Measurements from ENCODE around the gene VCP. TPM values are rescaled to one million over a fixed set of nuclear protein-coding genes. Genes with fewer than 3 reads are reported as not detected.

The VCP gene
- polyA plus RNA-seq, 3 donors = 270 to 279 (median 279) TPM

- no peak for DNase-seq (ENCODE audit: low read depth in 3 of 3, low spot score in 2 of 3)
These were observed 3.4 kb downstream of the VCP start for GRCh38 chr9:35069020-35069419.

GRCh38 chr9:35067056-35067455 is 5.4 kb downstream of the VCP start:
- no peak for DNase-seq (ENCODE audit: low read depth in 3 of 3, low spot score in 2 of 3)

GRCh38 chr9:35060548-35061207 is 11.7 kb downstream of the VCP start:
- no peak for DNase-seq (ENCODE audit: low read depth in 3 of 3, low spot score in 2 of 3)

- no peak for DNase-seq (ENCODE audit: low read depth in 3 of 3, low spot score in 2 of 3)
These were observed 13.0 kb downstream of the VCP start for GRCh38 chr9:35059438-35059837.

- DNase-seq (ENCODE audit: low read depth in 3 of 3, low spot score in 2 of 3) = no peak
These were observed 15.2 kb downstream of the VCP start for GRCh38 chr9:35057271-35057620.

GRCh38 chr9:35056571-35057270 is 15.7 kb downstream of the VCP start:
- no peak for DNase-seq (ENCODE audit: low read depth in 3 of 3, low spot score in 2 of 3)

GRCh38 chr9:35054871-35055644 is 17.4 kb downstream of the VCP start:
- no peak for DNase-seq (ENCODE audit: low read depth in 3 of 3, low spot score in 2 of 3)

GRCh38 chr9:35054185-35054835 is 18.1 kb downstream of the VCP start:
- DNase-seq (ENCODE audit: low read depth in 3 of 3, low spot score in 2 of 3) = no peak

- no peak for DNase-seq (ENCODE audit: low read depth in 3 of 3, low spot score in 2 of 3)
These were observed 21.1 kb downstream of the VCP start for GRCh38 chr9:35051069-35051967.

- DNase-seq (ENCODE audit: low read depth in 3 of 3, low spot score in 2 of 3) = no peak
These were observed 23.9 kb downstream of the VCP start for GRCh38 chr9:35048511-35048910.

GRCh38 chr9:35044071-35044470 is 28.4 kb downstream of the VCP start:
- no peak for DNase-seq (ENCODE audit: low read depth in 3 of 3, low spot score in 2 of 3)

GRCh38 chr9:35042891-35043545 is 29.4 kb downstream of the VCP start:
- DNase-seq (ENCODE audit: low read depth in 3 of 3, low spot score in 2 of 3) = no peak

GRCh38 chr9:35042081-35042604 is 30.3 kb downstream of the VCP start:
- no peak for DNase-seq (ENCODE audit: low read depth in 3 of 3, low spot score in 2 of 3)

GRCh38 chr9:35035851-35036701 is 36.3 kb downstream of the VCP start:
- peak in 2 of 3 donors; percentile 12 to 26 for DNase-seq (ENCODE audit: low read depth in 3 of 3, low spot score in 2 of 3)

- no peak for DNase-seq (ENCODE audit: low read depth in 3 of 3, low spot score in 2 of 3)
These were observed 39.3 kb downstream of the VCP start for GRCh38 chr9:35033101-35033500.

- DNase-seq (ENCODE audit: low read depth in 3 of 3, low spot score in 2 of 3) = no peak
These were observed 42.6 kb downstream of the VCP start for GRCh38 chr9:35029852-35030251.

- DNase-seq (ENCODE audit: low read depth in 3 of 3, low spot score in 2 of 3) = no peak
These were observed 43.2 kb downstream of the VCP start for GRCh38 chr9:35029241-35029640.

- no peak for DNase-seq (ENCODE audit: low read depth in 3 of 3, low spot score in 2 of 3)
These were observed 44.1 kb downstream of the VCP start for GRCh38 chr9:35028341-35028740.

GRCh38 chr9:35027860-35028259 is 44.6 kb downstream of the VCP start:
- DNase-seq (ENCODE audit: low read depth in 3 of 3, low spot score in 2 of 3) = no peak
